ENCODE measurements around the gene MARCHF3.
A peak's percentile ranks its signal among the peaks of the same experiment; 100 is the strongest.

MARCHF3 gene, protein sequence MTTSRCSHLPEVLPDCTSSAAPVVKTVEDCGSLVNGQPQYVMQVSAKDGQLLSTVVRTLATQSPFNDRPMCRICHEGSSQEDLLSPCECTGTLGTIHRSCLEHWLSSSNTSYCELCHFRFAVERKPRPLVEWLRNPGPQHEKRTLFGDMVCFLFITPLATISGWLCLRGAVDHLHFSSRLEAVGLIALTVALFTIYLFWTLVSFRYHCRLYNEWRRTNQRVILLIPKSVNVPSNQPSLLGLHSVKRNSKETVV

DNA sequence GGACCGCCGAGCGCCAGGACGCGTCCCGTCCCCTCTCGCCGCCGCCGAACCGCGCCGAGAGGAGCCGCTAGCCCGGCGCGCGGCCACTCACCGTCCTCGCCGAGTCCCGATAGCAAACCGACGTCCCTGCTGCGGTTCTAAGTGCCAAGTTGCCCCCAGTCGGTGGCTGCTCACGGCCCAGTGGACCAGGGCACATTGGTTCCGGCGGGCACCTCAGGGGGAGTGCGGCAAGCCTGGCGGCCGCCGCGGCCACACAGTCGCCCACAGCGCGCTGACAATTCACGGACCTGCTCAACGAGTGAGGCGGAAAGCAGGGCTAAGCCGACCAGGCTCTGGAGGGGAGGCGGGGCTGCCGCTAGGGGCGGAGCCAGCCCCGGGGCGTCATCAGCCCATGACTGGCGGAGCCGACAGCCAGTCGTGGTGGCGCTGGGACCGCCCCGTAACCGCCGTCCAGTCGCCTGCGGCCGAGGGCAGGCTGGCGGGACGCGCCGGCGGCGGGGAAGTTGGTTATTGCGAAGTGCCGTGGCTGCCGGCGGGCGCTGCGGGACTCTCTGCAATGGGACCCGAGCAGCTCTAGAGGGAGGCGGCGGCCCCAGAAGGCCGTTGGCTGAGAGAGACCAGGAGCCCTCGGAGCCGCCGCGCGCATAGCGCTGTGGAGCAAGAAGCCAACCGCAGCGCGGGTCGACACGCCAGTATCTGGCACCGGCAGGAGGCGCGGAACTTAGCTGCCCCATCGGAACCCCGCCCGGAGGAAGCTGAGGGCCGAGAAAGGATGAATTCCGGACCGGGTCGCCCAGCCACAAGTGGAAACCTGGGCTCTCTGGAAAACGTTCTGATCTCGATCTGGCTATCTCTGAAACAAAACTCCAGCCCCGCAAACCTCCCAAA is at the start of gene MARCHF3:
MARCHF3 (minus strand) TSS at position 300 of the 888 bp plus-strand sequence. CDS start 112,387 bp downstream, outside the sequence.
- no peaks in the 10 kb centered on the region for H3K36me3 ChIP-seq (replicated peaks; ENCODE audit: insufficient read depth, low read length)
- H3K9ac ChIP-seq (ENCODE audit: low read length): peak within 1 kb of the TSS; percentile 74
- H3K4me3 ChIP-seq (ENCODE audit: low read length): peak within 1 kb of the TSS; percentile 87
- peak within 1 kb of the TSS; percentile 87 for H3K4me2 ChIP-seq (ENCODE audit: low read depth, low read length)
- peaks cover 42% of the 10 kb centered on the region for H3K79me2 ChIP-seq (ENCODE audit: low read length)
- peak within 1 kb of the TSS; percentile 75; the same call in 1 of the 2 replicates for H3K27ac ChIP-seq (ENCODE audit: low read length)
- H3F3A ChIP-seq (ENCODE audit: insufficient read depth, low read length): peaks cover 7% of the 10 kb centered on the region; the same call in 1 of the 2 replicates
- peaks cover 8% of the 10 kb centered on the region for H3K4me1 ChIP-seq (ENCODE audit: low read length)
- H3K27me3 ChIP-seq (replicated peaks; ENCODE audit: insufficient read depth, low read length): no peaks in the 10 kb centered on the region
- no peaks in the 10 kb centered on the region for H3K9me2 ChIP-seq (replicated peaks; ENCODE audit: insufficient read depth, low read length)
- TF ChIP-seq EZH2phosphoT487 (IDR thresholded peaks at IDR 0.05; ENCODE audit: low read length): no peak
- TF ChIP-seq EZH2 (optimal IDR thresholded peaks at IDR 0.05; ENCODE audit: low read depth, low read length): no peak
- TF ChIP-seq, protein P1, sequence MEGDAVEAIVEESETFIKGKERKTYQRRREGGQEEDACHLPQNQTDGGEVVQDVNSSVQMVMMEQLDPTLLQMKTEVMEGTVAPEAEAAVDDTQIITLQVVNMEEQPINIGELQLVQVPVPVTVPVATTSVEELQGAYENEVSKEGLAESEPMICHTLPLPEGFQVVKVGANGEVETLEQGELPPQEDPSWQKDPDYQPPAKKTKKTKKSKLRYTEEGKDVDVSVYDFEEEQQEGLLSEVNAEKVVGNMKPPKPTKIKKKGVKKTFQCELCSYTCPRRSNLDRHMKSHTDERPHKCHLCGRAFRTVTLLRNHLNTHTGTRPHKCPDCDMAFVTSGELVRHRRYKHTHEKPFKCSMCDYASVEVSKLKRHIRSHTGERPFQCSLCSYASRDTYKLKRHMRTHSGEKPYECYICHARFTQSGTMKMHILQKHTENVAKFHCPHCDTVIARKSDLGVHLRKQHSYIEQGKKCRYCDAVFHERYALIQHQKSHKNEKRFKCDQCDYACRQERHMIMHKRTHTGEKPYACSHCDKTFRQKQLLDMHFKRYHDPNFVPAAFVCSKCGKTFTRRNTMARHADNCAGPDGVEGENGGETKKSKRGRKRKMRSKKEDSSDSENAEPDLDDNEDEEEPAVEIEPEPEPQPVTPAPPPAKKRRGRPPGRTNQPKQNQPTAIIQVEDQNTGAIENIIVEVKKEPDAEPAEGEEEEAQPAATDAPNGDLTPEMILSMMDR (IDR thresholded peaks at IDR 0.05; ENCODE audit: low read length): peak; percentile 34; the same call in 1 of the 2 replicates
- DNase-seq: peak; percentile 98
- H3K9me3 ChIP-seq (replicated peaks; ENCODE audit: insufficient read depth, low read length): no peaks in the 10 kb centered on the region
- no peaks in the 10 kb centered on the region for H4K20me1 ChIP-seq (ENCODE audit: insufficient read depth, low read length)
- peak within 1 kb of the TSS; percentile 96 for H2AFZ ChIP-seq (ENCODE audit: low read length)

DNA sequence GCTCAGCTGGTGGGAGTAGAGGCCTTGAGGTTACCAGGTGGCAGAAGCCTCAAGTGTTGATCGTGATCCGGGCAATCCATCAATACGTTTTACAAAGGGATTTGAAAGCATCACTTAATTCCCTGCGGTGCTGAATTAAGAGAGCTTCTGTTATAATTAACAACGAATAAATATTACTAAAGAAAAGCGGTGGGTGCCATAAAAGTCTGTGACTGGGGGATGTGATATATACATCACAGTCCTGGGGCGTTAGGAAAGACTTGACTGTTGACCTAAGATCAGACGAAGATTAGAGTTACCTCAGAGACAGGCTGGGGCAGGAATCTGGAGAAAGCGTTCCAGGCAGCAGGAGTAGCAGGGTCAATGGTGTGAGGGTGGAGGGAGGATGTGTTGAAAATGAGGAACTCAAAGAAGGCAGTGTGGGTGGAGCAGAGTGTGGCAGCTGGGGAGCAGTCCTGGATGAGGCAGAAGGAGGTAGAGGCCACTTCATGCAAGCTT is 49.7 kb upstream of the MARCHF3 start:
- H3K27me3 ChIP-seq (replicated peaks; ENCODE audit: insufficient read depth, low read length): no peaks in the 10 kb centered on the region
- H3K9me2 ChIP-seq (replicated peaks; ENCODE audit: insufficient read depth, low read length): no peaks in the 10 kb centered on the region
- no peak overlapping the region for H2AFZ ChIP-seq (ENCODE audit: low read length)
- TF ChIP-seq EZH2 (optimal IDR thresholded peaks at IDR 0.05; ENCODE audit: low read depth, low read length) (no peak), EZH2phosphoT487 (IDR thresholded peaks at IDR 0.05; ENCODE audit: low read length) (no peak)
- TF ChIP-seq, protein P1 (IDR thresholded peaks at IDR 0.05; ENCODE audit: low read length): no peak
- no peaks in the 10 kb centered on the region for H3K79me2 ChIP-seq (ENCODE audit: low read length)
- no peaks in the 10 kb centered on the region for H3K36me3 ChIP-seq (replicated peaks; ENCODE audit: insufficient read depth, low read length)
- no peak overlapping the region for H3K9ac ChIP-seq (ENCODE audit: low read length)
- no peaks in the 10 kb centered on the region for H3K4me1 ChIP-seq (ENCODE audit: low read length)
- no peaks in the 10 kb centered on the region for H3F3A ChIP-seq (ENCODE audit: insufficient read depth, low read length)
- no peak for DNase-seq
- no peak overlapping the region for H3K4me3 ChIP-seq (ENCODE audit: low read length)
- H4K20me1 ChIP-seq (ENCODE audit: insufficient read depth, low read length): no peaks in the 10 kb centered on the region
- H3K9me3 ChIP-seq (replicated peaks; ENCODE audit: insufficient read depth, low read length): no peaks in the 10 kb centered on the region
- no peak overlapping the region for H3K4me2 ChIP-seq (ENCODE audit: low read depth, low read length)
- H3K27ac ChIP-seq (ENCODE audit: low read length): no peak overlapping the region

DNA sequence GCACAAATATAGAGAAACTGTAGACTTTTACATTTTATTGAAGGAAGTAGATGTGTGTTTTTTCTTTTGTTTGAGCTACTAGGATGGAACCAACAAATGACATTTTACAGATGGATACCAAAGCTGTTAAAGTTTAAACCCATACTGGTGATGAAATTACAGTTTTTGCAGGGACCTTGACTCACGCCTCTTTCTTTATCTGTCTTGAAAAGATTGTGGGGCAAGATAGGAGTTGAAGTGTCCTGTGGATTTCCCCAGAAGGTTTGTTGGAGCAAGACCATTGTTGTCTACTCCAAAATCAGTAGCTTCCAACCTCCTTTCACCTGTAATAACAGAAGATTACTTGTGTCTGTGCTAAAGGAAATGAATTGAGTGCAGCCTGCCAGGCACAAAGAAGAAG is 47.0 kb upstream of the MARCHF3 start:
- Histone ChIP-seq H3K4me2 (ENCODE audit: low read depth, low read length) (no peak overlapping the region), H2AFZ (ENCODE audit: low read length) (no peak overlapping the region), H4K20me1 (ENCODE audit: insufficient read depth, low read length) (no peaks in the 10 kb centered on the region), H3F3A (ENCODE audit: insufficient read depth, low read length) (0 out of 2 replicates have a peak, but pooled peaks cover 4% of the 10 kb centered on the region), H3K9ac (ENCODE audit: low read length) (no peak overlapping the region), H3K4me3 (ENCODE audit: low read length) (no peak overlapping the region), H3K9me2 (replicated peaks; ENCODE audit: insufficient read depth, low read length) (no peaks in the 10 kb centered on the region), H3K9me3 (replicated peaks; ENCODE audit: insufficient read depth, low read length) (no peaks in the 10 kb centered on the region), H3K4me1 (ENCODE audit: low read length) (no peaks in the 10 kb centered on the region), H3K27me3 (replicated peaks; ENCODE audit: insufficient read depth, low read length) (no peaks in the 10 kb centered on the region), H3K27ac (ENCODE audit: low read length) (no peak overlapping the region), H3K79me2 (ENCODE audit: low read length) (no peaks in the 10 kb centered on the region), H3K36me3 (replicated peaks; ENCODE audit: insufficient read depth, low read length) (no peaks in the 10 kb centered on the region)
- TF ChIP-seq, protein P1 (IDR thresholded peaks at IDR 0.05; ENCODE audit: low read length): no peak
- TF ChIP-seq EZH2phosphoT487 (IDR thresholded peaks at IDR 0.05; ENCODE audit: low read length) (no peak), EZH2 (optimal IDR thresholded peaks at IDR 0.05; ENCODE audit: low read depth, low read length) (no peak)
- DNase-seq: no peak

Data from MM.1S (cell line).